Mammary epithelial cell (primary cell): ENCODE measurements around the gene C1orf87.

Experiments
- EZH2 ChIP-seq: IDR thresholded peaks from 2 replicates; pipeline ENCODE4 v1.6.1; 2012; ENCODE audit warnings: low read length, inconsistent platforms, borderline replicate concordance
- TF ChIP-seq, protein P1 (sequence below), 2 donors: IDR thresholded peaks in 1 of 2; conservative IDR thresholded peaks in 1 of 2; 2 replicates each; pipeline ENCODE4 v1.5.1; 2011 to 2012; ENCODE audit warnings: inconsistent platforms in 2 of 2, low read length in 2 of 2, mild to moderate bottlenecking in 2 of 2, control low read depth in 1 of 2, low read depth in 1 of 2; ENCODE audit not compliant: insufficient read depth in 1 of 2; ENCODE audit errors: extremely low read depth in 1 of 2

DNA sequence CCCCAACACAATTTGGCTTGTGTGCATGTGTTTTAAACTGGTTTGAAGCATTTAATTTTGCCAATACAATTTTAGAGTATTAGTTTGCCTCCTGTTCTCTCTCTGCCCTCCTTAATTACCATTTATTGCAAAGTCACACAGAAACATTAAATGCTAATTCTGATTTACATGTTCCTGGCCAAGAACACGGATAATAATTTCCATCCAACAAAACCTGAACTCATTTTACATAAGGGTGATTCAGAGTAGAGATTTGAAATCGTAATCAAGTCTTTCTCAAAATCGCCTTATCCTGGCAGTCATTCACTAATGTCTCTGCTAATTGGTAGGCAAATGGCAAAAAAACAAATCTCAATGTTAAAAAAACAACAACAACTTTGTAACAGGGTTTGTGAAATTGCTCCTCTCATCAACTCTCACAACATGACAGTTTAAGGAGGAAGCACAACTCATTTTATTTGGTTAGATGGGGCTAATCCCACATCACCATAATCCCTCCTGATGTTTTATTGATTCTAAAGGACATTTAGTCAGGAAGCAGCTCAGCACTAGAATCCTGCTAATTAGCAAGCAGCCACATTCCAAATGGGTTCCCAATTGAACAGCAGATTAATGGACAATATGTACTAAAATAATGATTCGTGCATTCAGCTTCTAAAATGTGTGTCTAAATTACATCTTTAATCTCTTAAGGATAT lies 55.9 kb downstream of the C1orf87 start:
- TF ChIP-seq, protein P1, sequence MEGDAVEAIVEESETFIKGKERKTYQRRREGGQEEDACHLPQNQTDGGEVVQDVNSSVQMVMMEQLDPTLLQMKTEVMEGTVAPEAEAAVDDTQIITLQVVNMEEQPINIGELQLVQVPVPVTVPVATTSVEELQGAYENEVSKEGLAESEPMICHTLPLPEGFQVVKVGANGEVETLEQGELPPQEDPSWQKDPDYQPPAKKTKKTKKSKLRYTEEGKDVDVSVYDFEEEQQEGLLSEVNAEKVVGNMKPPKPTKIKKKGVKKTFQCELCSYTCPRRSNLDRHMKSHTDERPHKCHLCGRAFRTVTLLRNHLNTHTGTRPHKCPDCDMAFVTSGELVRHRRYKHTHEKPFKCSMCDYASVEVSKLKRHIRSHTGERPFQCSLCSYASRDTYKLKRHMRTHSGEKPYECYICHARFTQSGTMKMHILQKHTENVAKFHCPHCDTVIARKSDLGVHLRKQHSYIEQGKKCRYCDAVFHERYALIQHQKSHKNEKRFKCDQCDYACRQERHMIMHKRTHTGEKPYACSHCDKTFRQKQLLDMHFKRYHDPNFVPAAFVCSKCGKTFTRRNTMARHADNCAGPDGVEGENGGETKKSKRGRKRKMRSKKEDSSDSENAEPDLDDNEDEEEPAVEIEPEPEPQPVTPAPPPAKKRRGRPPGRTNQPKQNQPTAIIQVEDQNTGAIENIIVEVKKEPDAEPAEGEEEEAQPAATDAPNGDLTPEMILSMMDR (conservative IDR thresholded peaks at IDR 0.05 in 1 of 2, IDR thresholded peaks at IDR 0.05 in 1 of 2; ENCODE audit: extremely low read depth in 1 of 2, insufficient read depth in 1 of 2, low read depth in 1 of 2, low read length in 2 of 2) = no peak
- TF ChIP-seq EZH2 = no peak
